ENCODE results near the gene ADGRL2. TPM values are rescaled to one million over a fixed set of nuclear protein-coding genes. Genes with fewer than 3 reads are reported as not detected.
A peak's percentile ranks its signal among the peaks of the same experiment; 100 is the strongest.

Gene ADGRL2
- total RNA-seq, 1 donor from 2014 or later, result 21.6 TPM

- peak; percentile 45 for DNase-seq (ENCODE audit: low read depth)
Observed at GRCh38 chr1:81974222-81974841, 173.6 kb downstream of the ADGRL2 start.

DNA sequence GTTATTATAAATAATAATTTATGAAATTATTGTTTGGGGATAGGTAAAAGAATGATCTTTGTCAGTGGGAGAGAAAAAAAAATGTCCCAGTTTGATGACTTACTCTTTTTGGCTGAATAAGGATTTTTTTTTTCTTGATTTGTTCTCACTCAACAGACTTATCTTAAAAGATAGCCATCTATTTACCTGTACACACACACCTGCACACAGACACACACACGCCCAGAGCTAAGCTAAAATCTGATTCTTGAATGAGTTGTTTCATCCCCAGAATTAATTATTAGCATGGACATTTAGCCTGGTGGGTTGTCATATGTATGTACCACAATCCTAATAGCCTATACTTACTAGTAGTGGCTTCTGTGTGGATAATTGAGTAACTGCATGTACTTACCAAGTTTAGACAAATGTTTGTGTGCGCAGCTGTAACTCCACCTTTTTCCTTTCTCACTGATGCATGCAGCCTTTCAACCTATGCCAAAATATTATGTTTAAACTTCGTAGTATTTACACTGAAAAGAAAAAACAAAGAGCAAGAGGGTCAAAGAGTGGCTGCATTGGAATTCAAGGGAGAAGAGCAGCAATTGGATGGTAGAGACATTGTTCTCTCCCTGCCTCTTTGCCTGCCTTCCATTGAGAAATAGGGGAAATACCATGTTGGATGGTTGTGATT, 174.3 kb downstream of the ADGRL2 start:
- H3K4me3 ChIP-seq (ENCODE audit: low read depth, low read length), result no peak overlapping the region
- no peak for DNase-seq (ENCODE audit: low read depth)
- no peak for TF ChIP-seq CTCF (conservative IDR thresholded peaks at IDR 0.05; ENCODE audit: low read depth, low read length)

More at GRCh38 chr1:81974222-81974841, 173.6 kb downstream of the ADGRL2 start:
- no peak overlapping the region for H3K4me3 ChIP-seq (ENCODE audit: low read depth, low read length)
- TF ChIP-seq CTCF (conservative IDR thresholded peaks at IDR 0.05; ENCODE audit: low read depth, low read length), result no peak

- TF ChIP-seq CTCF (conservative IDR thresholded peaks at IDR 0.05; ENCODE audit: low read depth, low read length), result no peak
- no peak overlapping the region for H3K4me3 ChIP-seq (ENCODE audit: low read depth, low read length)
- DNase-seq (ENCODE audit: low read depth), result no peak
Observed at GRCh38 chr1:81976539-81976938, 175.8 kb downstream of the ADGRL2 start.

- DNase-seq (ENCODE audit: low read depth), result no peak
- H3K4me3 ChIP-seq (ENCODE audit: low read depth, low read length), result no peak overlapping the region
- TF ChIP-seq CTCF (conservative IDR thresholded peaks at IDR 0.05; ENCODE audit: low read depth, low read length), result no peak
Observed at GRCh38 chr1:81978945-81979344, 178.2 kb downstream of the ADGRL2 start.

GRCh38 chr1:81982523-81982922, 181.8 kb downstream of the ADGRL2 start:
- no peak for TF ChIP-seq CTCF (conservative IDR thresholded peaks at IDR 0.05; ENCODE audit: low read depth, low read length)
- no peak for DNase-seq (ENCODE audit: low read depth)
- no peak overlapping the region for H3K4me3 ChIP-seq (ENCODE audit: low read depth, low read length)

GRCh38 chr1:81989524-81989923, 188.8 kb downstream of the ADGRL2 start:
- no peak overlapping the region for H3K4me3 ChIP-seq (ENCODE audit: low read depth, low read length)
- no peak for DNase-seq (ENCODE audit: low read depth)
- TF ChIP-seq CTCF (conservative IDR thresholded peaks at IDR 0.05; ENCODE audit: low read depth, low read length), result no peak

GRCh38 chr1:81990241-81990640, 189.5 kb downstream of the ADGRL2 start:
- H3K4me3 ChIP-seq (ENCODE audit: low read depth, low read length), result no peak overlapping the region
- DNase-seq (ENCODE audit: low read depth), result no peak
- no peak for TF ChIP-seq CTCF (conservative IDR thresholded peaks at IDR 0.05; ENCODE audit: low read depth, low read length)

Measured in epithelial cell of proximal tubule (primary cell).